Spinal cord (tissue), 10 donors: ENCODE data around the gene ING5. TPM values are rescaled to one million over a fixed set of nuclear protein-coding genes. Genes with fewer than 3 reads are reported as not detected.

ENCODE experiments used
- DNase-seq, 6 donors: peaks; one replicate each; pipeline versions ENCODE4 v3.0.0 to v3.0.0-alpha.2; 2013 to 2015; ENCODE audit warnings: low spot score in 6 of 6, low read depth in 4 of 6
- H3K27ac ChIP-seq: one replicate; pipeline ENCODE4 v1.5.1; 2013; ENCODE audit warnings: low read depth, low read length, control low read depth
- H3K27me3 ChIP-seq: one replicate; pipeline ENCODE4 v1.6.1; 2013; ENCODE audit warnings: low read length; ENCODE audit not compliant: control insufficient read depth, insufficient read depth
- H3K36me3 ChIP-seq: one replicate; pipeline ENCODE4 v1.6.1; 2013; ENCODE audit warnings: low read length; ENCODE audit not compliant: control insufficient read depth, insufficient read depth
- H3K4me1 ChIP-seq: one replicate; pipeline ENCODE4 v1.6.1; 2013; ENCODE audit warnings: low read length; ENCODE audit not compliant: control insufficient read depth, insufficient read depth
- H3K4me3 ChIP-seq: one replicate; pipeline ENCODE4 v1.5.1; 2013; ENCODE audit warnings: low read depth, low read length, control low read depth
- H3K9me3 ChIP-seq: one replicate; pipeline ENCODE4 v1.6.1; 2013; ENCODE audit warnings: low read length; ENCODE audit not compliant: control insufficient read depth, insufficient read depth
- WGBS: methylation state at CpG from one replicate; pipeline ENCODE4 v1.1.5; 2013; ENCODE audit warnings: missing lambda C conversion rate; ENCODE audit not compliant: insufficient coverage; 5-methylcytosine and 5-hydroxymethylcytosine counted together
- polyA plus RNA-seq, 2 donors: library from polyadenylated mRNA; unstranded; fragments of 120-200 nt; gene quantifications; one replicate each; pipeline ENCODE4 v1.2.1, GENCODE V29; 2013; ENCODE audit not compliant: insufficient read length in 2 of 2
- total RNA-seq, 2 donors: library from RNA; depleted of rRNA in 1 of 2; stranded (reverse); fragments of 120-200 nt in 1 of 2; fragments of >200 nt in 1 of 2; gene quantifications; one replicate each; pipeline versions ENCODE4 v1.2.3 to v1.2.4, GENCODE V29; 2013 to 2014
- donor health status: healthy.

ING5 gene
- total and polyA plus RNA-seq, 4 donors, result 29.9 to 51.2 (median 35.8) TPM

DNA sequence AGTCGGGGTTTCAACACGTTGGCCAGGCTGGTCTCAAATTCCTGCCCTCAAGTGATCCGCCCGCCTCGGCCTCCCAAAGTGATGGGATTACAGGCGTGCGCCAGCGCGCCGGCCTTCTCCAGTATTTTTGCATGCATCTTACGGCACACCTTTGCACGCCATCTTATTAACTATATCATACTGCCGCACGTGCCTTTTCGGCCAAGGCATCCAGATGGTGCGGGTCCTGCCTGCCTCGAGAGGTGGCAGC lies 765 bp upstream of the ING5 start:
- no peak for DNase-seq
- Histone ChIP-seq H3K27me3 (no peaks in the 10 kb centered on the region), H3K27ac (peak overlapping the region; percentile 6), H3K4me1 (peaks cover 22% of the 10 kb centered on the region), H3K4me3 (peak overlapping the region; percentile 56), H3K9me3 (no peaks in the 10 kb centered on the region), H3K36me3 (peaks cover 14% of the 10 kb centered on the region)
- WGBS, result 1% methylated on average over 17 of the region's 17 CpGs

DNA sequence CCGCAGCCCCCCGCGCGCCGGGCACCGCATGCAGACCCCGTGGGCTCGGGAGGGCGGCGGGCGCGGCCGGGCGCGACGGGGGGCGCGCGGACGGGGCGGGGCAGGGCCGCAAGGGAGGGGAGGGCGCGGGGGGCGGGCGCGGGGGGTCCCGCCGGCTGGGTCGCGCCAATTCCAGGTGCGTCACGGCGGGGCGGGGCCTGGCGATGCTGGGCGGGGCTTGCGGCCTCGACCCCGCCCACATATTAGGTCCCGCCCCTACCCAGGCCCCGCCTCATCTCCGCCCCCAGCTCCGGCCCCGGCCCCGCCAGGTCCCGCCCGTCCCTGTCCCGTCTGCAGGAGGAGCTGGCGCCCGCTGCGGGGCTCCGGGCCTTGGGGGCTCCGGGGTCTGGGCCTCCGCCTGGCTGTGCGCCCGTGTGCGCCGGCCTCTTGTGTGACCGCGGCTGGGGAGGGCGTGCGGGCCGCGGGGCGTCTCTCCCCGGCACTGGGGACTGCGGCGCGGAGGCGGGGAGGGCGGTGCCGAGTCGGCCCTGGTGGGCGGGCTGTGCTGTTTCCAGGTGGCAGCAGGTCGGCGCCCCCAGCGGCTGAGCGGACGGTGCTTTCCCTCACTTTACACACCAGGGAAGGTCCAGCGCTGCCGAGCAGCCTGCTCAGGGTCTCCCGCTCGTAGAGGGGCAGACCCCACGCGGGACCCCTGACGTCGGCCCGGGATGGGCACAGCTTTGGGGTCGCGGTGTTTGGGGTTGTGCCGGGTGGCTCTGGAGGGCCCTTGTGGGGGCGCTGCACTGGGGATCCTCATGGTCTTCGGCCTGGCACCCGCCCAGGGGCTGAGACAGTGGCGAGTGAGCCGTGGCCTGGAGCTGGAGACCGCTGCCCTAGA lies 554 bp downstream of the ING5 start:
- peak overlapping the region; percentile 82 for H3K27ac ChIP-seq
- peaks cover 22% of the 10 kb centered on the region for H3K4me1 ChIP-seq
- WGBS, result under 1% methylated on average over 93 of the region's 98 CpGs
- peaks cover 2% of the 10 kb centered on the region for H3K9me3 ChIP-seq
- DNase-seq, result peak; percentile 40 to 94 (median 73)
- peak overlapping the region; percentile 71 for H3K4me3 ChIP-seq
- no peaks in the 10 kb centered on the region for H3K27me3 ChIP-seq
- H3K36me3 ChIP-seq, result peaks cover 28% of the 10 kb centered on the region

DNA sequence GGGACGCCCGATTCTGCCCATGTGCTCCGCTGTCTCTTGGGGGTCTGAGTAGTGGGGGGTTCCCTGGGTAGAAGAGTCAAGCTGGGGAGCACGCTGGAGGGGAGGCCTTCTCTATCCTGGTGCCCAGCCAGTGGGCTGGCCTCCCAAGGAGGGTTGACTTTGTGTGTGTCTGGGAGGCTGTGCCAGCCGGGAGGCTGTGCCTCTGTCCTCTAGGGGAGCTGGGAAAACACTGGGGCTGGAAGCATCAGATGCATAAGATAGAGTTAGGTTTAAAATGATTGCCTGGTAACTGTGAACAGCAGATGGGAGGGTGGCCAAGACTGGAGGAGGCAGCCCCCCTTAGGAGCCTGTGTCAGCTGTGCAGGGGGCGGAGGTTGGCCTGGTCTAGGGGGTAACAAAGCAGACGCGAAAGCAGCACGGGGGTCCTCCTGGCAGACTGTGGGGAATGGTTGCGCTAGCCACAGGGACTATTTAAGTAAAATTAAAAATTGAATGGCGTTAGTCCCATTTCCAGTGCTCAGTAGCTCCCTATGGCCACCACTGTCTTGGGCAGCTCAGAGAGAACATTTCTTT lies 1.3 kb downstream of the ING5 start:
- Histone ChIP-seq H3K4me3 (peak overlapping the region; percentile 71), H3K27ac (peak overlapping the region; percentile 82), H3K4me1 (peaks cover 22% of the 10 kb centered on the region), H3K27me3 (no peaks in the 10 kb centered on the region), H3K36me3 (peaks cover 35% of the 10 kb centered on the region), H3K9me3 (peaks cover 2% of the 10 kb centered on the region)
- WGBS, result 12% methylated on average over 8 of the region's 11 CpGs
- peak; percentile 5 to 82 (median 32) for DNase-seq

DNA sequence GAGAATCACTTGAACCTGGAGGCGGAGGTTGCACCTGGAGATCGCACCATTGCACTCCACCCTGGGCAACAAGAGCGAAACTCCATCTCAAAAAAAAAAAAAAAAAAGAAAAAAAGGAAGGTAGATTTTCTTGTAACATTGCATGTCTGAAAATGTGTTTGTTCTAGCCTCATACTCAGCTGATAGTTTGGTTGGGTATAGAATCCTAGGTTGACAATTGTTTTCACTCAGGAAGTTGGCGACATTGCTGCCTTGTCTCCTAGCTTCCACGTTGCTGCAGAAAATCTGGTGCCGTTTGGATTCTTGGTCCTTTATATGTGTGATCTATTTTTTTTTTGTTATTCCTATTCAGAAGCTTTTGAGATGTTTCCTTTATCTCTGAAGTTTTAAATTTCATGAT lies 4.7 kb downstream of the ING5 start:
- no CpG with 5 or more reads among the region's 6 CpGs for WGBS

DNA sequence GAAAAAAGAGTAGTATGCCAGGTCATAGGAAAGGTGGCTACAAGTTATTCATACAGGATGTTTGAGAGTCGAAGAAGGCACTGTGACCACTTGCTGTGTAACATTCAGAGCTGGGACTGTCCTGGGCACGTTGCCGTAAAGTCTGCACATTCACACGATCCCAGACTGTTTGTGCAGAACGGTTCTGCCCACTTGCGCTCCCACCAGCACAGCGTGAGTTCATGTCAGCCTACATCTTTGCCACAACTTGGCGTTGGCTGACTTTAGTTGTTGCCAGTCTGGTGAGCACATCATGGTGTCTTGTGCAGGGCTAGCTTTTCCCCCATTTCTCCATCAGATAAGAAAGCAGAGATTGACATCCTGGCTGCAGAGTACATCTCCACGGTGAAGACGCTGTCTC lies 7.0 kb downstream of the ING5 start:
- peaks cover 4% of the 10 kb centered on the region for H3K9me3 ChIP-seq
- no peaks in the 10 kb centered on the region for H3K4me1 ChIP-seq
- H3K27ac ChIP-seq, result no peak overlapping the region
- H3K36me3 ChIP-seq, result peaks cover 90% of the 10 kb centered on the region
- H3K27me3 ChIP-seq, result no peaks in the 10 kb centered on the region
- 93% methylated on average over 10 of the region's 10 CpGs for WGBS
- DNase-seq, result no peak
- no peak overlapping the region for H3K4me3 ChIP-seq

More for the DNA sequence above, 4.7 kb downstream of the ING5 start:
- Histone ChIP-seq H3K36me3 (peaks cover 68% of the 10 kb centered on the region), H3K4me3 (no peak overlapping the region), H3K27me3 (no peaks in the 10 kb centered on the region), H3K27ac (no peak overlapping the region), H3K4me1 (peaks cover 12% of the 10 kb centered on the region), H3K9me3 (peaks cover 2% of the 10 kb centered on the region)
- no peak for DNase-seq

DNA sequence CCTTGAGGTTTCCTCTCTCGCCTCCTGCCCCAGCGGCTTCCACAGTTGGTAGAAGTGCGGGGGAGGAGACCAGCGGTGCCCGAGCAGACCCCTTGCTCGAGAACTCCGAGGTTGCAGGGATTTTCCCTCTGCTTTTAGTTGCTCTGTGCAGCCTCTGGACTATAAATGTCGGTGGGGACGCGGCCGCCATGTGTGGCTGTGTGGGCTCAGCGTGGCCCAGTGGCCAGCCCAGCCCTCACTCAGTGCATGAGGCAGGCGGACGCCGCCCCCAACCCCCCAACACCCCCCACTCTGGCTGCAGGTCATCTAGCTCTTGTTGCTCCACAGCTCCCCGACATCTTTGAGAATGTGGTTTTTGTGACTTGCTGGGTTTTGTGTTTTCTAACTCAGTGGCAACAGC lies 17.3 kb downstream of the ING5 start:
- no peak for DNase-seq
- WGBS, result 91% methylated on average over 13 of the region's 16 CpGs
- Histone ChIP-seq H3K9me3 (peaks cover 16% of the 10 kb centered on the region), H3K4me3 (no peak overlapping the region), H3K4me1 (no peaks in the 10 kb centered on the region), H3K36me3 (peaks cover 82% of the 10 kb centered on the region), H3K27me3 (no peaks in the 10 kb centered on the region), H3K27ac (no peak overlapping the region)

DNA sequence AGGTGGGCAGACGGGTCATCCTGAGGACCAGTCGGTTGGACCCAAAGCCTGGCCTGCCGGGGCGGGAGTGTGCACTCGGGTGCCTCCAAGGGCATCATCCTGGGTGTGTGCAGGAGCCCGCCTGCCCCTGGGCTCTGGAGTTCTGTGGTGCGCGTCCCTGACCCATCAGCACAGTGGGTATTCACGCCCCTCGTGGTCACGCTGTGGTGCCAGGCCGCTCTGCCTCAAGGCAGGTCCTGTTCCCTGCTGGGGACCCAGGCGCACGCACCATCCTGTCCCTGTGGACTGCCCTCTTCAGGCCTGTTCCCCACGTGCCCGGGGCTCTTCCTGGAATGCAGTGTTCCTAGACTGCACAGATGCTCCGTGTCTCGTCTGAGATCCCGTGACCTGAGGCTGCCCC lies 18.3 kb downstream of the ING5 start:
- Histone ChIP-seq H3K27me3 (no peaks in the 10 kb centered on the region), H3K4me1 (no peaks in the 10 kb centered on the region), H3K9me3 (peaks cover 9% of the 10 kb centered on the region), H3K27ac (no peak overlapping the region), H3K4me3 (no peak overlapping the region), H3K36me3 (peaks cover 87% of the 10 kb centered on the region)
- no peak for DNase-seq
- 96% methylated on average over 19 of the region's 19 CpGs for WGBS

DNA sequence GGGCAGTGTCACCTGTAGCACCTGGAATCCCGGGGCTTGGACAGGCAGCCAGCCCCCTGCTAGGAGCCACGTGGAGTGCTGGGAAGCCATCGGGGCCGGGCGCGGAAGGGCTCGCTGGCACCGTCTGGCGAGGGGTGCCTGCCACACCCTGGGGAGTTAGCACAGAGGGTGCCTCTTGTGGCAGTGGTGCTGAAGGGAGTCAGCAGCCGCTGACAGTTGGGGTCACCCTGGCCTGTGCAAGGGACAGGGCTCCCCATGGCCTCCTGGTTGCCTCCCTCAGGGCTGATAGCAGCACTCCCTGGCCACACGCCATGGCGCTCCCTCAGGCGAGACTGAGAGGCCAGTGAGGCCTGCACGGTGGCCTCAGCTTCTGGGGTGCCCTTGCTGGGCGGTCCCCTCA lies 18.7 kb downstream of the ING5 start:
- no peak for DNase-seq
- WGBS, result 97% methylated on average over 15 of the region's 15 CpGs
- H3K27ac ChIP-seq, result no peak overlapping the region
- H3K4me3 ChIP-seq, result no peak overlapping the region
- peaks cover 90% of the 10 kb centered on the region for H3K36me3 ChIP-seq
- no peaks in the 10 kb centered on the region for H3K27me3 ChIP-seq
- peaks cover 9% of the 10 kb centered on the region for H3K9me3 ChIP-seq
- H3K4me1 ChIP-seq, result no peaks in the 10 kb centered on the region

DNA sequence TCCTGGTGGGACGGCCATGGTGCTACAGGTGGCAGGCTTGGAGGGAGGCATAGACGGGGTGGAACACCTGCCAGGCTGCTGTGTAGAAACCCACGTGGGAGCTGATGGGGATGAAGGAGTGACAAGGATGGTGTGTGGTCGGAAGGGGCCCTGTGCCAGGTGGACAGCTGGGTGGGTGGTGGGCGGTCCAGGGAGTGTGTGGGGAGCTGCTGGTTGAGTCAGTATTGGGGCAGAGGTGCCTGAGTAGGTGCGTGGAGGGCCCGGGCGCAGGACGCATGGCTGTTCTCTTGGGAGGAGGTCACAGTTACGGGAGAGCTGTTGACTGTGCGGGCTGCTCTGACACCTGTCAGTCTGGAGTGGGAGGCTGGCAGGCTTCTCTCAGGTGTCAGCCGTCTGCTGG lies 20.0 kb downstream of the ING5 start:
- Histone ChIP-seq H3K9me3 (peaks cover 9% of the 10 kb centered on the region), H3K36me3 (peaks cover 94% of the 10 kb centered on the region), H3K27ac (no peak overlapping the region), H3K4me1 (no peaks in the 10 kb centered on the region), H3K27me3 (no peaks in the 10 kb centered on the region), H3K4me3 (no peak overlapping the region)
- WGBS, result 89% methylated on average over 11 of the region's 12 CpGs
- DNase-seq, result no peak

DNA sequence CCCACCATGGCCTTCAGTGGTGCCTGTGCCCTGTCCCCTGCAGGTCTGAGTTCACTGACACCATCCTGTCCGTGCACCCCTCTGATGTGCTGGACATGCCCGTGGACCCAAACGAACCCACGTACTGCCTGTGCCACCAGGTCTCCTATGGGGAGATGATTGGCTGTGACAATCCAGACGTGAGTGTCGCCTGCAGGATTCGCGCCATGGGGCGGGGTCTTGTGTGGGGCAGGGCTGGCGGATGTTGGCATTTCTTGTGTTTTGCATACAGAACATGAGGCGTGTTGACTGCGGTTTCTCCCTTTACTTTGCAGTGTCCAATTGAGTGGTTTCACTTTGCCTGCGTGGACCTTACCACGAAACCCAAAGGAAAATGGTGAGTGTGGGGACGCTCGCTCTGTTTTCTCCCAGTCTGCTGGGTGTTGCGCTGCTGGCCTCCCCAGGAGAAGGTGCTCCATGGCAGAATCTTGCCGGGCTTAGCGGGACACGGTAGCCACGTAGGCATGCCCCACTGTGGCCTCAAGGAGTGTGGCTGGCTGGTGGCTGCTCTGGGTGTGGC lies 21.1 kb downstream of the ING5 start:
- H3K27me3 ChIP-seq, result no peaks in the 10 kb centered on the region
- H3K9me3 ChIP-seq, result peaks cover 9% of the 10 kb centered on the region
- 98% methylated on average over 20 of the region's 21 CpGs for WGBS
- no peaks in the 10 kb centered on the region for H3K4me1 ChIP-seq
- H3K36me3 ChIP-seq, result peaks cover 94% of the 10 kb centered on the region
- no peak overlapping the region for H3K27ac ChIP-seq
- H3K4me3 ChIP-seq, result no peak overlapping the region
- no peak for DNase-seq
